Natural killer cell (primary cell): ENCODE measurements around the gene C22orf15. TPM values are rescaled to one million over a fixed set of nuclear protein-coding genes. Genes with fewer than 3 reads are reported as not detected.

Source experiments
- ATAC-seq, 3 donors: fragments of 150-1000 bp in 2 of 3; fragments of 200-7000 bp in 1 of 3; cut with Tn5 transposase; 1 replicate in 1 of 3; 2 replicates in 2 of 3; pipeline ENCODE4 v1.10.0; 2021; ENCODE audit warnings: mild to moderate bottlenecking in 2 of 3, moderate library complexity in 2 of 3
- DNase-seq, 2 donors: peaks; one replicate each; pipeline versions ENCODE4 v3.0.0 to v3.0.0-alpha.2; 2013 to 2021; ENCODE audit warnings: mixed read lengths in 1 of 2
- H3K27ac ChIP-seq: one replicate; pipeline ENCODE4 v1.5.1; 2013; ENCODE audit warnings: mild to moderate bottlenecking, low read length
- H3K27me3 ChIP-seq: one replicate; pipeline ENCODE4 v1.6.1; 2013; ENCODE audit warnings: low read length; ENCODE audit not compliant: control insufficient read depth, insufficient read depth
- H3K36me3 ChIP-seq: one replicate; pipeline ENCODE4 v1.6.1; 2013; ENCODE audit warnings: low read length; ENCODE audit not compliant: control insufficient read depth, insufficient read depth
- H3K4me1 ChIP-seq: one replicate; pipeline ENCODE4 v1.6.1; 2013; ENCODE audit warnings: low read length; ENCODE audit not compliant: control insufficient read depth, insufficient read depth
- H3K4me3 ChIP-seq: one replicate; pipeline ENCODE4 v1.5.1; 2013; ENCODE audit warnings: low read length
- H3K9me3 ChIP-seq: one replicate; pipeline ENCODE4 v1.6.1; 2013; ENCODE audit warnings: low read length; ENCODE audit not compliant: control insufficient read depth, insufficient read depth
- H3K27ac Mint-ChIP-seq, 2 donors: one replicate each; pipeline ENCODE4 v1.8.0; 2022; ENCODE audit warnings: mild to moderate bottlenecking in 2 of 2, mixed read lengths in 2 of 2, moderate library complexity in 1 of 2
- H3K27me3 Mint-ChIP-seq, 2 donors: one replicate each; pipeline ENCODE4 v1.8.0; 2022; ENCODE audit warnings: low read depth in 2 of 2, mixed read lengths in 2 of 2
- H3K36me3 Mint-ChIP-seq: one replicate; pipeline ENCODE4 v1.8.0; 2022; ENCODE audit warnings: mixed read lengths
- H3K4me1 Mint-ChIP-seq, 2 donors: one replicate each; pipeline ENCODE4 v1.8.0; 2022; ENCODE audit warnings: mixed read lengths in 2 of 2
- H3K4me3 Mint-ChIP-seq: one replicate; pipeline ENCODE4 v1.8.0; 2022; ENCODE audit warnings: mild to moderate bottlenecking, moderate library complexity, mixed read lengths
- H3K9me3 Mint-ChIP-seq, 2 donors: one replicate each; pipeline ENCODE4 v1.8.0; 2022; ENCODE audit warnings: mixed read lengths in 2 of 2
- CTCF ChIP-seq: fragments of 200-600 bp; IDR thresholded peaks from one replicate; pipeline ENCODE4 v1.8.0; 2022; ENCODE audit warnings: antibody characterized with exemption
- WGBS: methylation state at CpG from one replicate; pipeline ENCODE4 v1.1.7; 2013; ENCODE audit warnings: missing lambda C conversion rate; ENCODE audit not compliant: insufficient coverage; 5-methylcytosine and 5-hydroxymethylcytosine counted together
- intact Hi-C: fragments of 100-400 bp; cut with micrococcal nuclease; formaldehyde crosslinking; loops from one replicate; pipeline ENCODE4 v1.14.2; 2022
- total RNA-seq, 4 donors: library from RNA; stranded (reverse); fragments of 120-200 nt in 1 of 4; gene quantifications; one replicate each; pipeline versions ENCODE4 v1.2.3 to v1.2.4, GENCODE V29; 2013 to 2022

The C22orf15 gene
- total RNA-seq, 3 donors from 2014 or later (not counting 1 experiment from before 2014, with no cell fraction given) = not detected

DNA sequence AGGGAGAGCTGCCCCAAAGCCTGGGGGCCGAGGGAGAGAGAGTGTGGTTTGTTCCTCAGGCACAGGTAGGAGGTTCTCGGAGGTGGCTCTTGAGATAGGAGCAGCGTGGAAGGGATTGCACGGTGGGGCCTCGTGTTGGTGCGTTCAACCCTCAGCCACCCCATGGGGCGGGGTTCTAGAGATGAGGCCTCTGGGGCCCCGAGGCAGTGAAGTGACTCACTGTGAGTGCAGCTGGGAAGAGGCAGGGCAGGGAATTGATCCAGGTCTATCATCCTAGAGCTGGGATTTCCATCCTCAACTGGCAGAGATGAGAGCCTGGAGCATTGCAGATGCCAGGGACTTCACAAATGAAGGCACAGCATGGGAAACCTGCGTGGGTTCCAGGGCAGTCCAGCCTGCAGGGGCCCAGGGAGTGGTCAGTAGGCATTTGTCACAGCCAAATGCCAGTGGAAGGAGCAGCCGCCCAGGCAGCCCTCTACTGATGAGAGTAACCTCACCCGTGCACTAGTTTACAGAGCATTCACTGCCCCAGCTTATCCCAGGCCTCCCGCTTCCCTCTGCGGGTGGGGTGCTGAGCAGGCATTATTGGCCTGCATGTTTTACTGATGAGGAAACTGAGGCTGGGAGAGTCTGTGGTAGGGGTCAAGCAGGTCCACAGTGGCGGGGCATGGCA is 18.9 kb downstream of the C22orf15 start:
- H3K27ac ChIP-seq = no peak overlapping the region
- H3K27me3 ChIP-seq = no peaks in the 10 kb centered on the region
- DNase-seq (no peak), ATAC-seq (no peak)
- Mint-ChIP-seq H3K27ac (no peak overlapping the region), H3K4me3 (no peak overlapping the region), H3K4me1 (peaks cover 6 to 10% of the 10 kb centered on the region in 2 donors), H3K36me3 (no peaks in the 10 kb centered on the region), H3K9me3 (no peaks in the 10 kb centered on the region), H3K27me3 (no peaks in the 10 kb centered on the region)
- H3K4me3 ChIP-seq = no peak overlapping the region
- TF ChIP-seq CTCF = no peak
- H3K9me3 ChIP-seq = no peaks in the 10 kb centered on the region
- peaks cover 24% of the 10 kb centered on the region for H3K4me1 ChIP-seq
- WGBS = 91% methylated on average over 14 of the region's 14 CpGs
- H3K36me3 ChIP-seq = no peaks in the 10 kb centered on the region
- intact Hi-C loops = no loop called here

DNA sequence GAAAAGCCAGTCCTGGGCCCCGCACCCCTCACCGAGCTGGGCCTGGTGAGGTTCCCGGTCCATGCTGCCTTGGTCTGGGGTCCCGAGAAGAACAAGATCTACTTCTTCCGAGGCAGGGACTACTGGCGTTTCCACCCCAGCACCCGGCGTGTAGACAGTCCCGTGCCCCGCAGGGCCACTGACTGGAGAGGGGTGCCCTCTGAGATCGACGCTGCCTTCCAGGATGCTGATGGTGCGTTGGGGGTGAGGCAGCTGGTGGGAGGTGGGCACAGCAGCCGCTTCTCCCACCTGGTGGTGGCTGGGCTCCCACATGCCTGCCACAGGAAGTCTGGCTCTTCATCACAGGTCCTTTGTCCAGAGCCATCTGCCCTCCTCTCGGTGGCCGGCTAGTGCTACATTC is 19.5 kb downstream of the C22orf15 start:
- H3K27ac Mint-ChIP-seq = no peak overlapping the region
- H3K36me3 Mint-ChIP-seq = no peaks in the 10 kb centered on the region
- Histone ChIP-seq H3K36me3 (no peaks in the 10 kb centered on the region), H3K4me1 (peaks cover 25% of the 10 kb centered on the region), H3K27me3 (no peaks in the 10 kb centered on the region), H3K9me3 (no peaks in the 10 kb centered on the region), H3K4me3 (no peak overlapping the region), H3K27ac (no peak overlapping the region)
- no peaks in the 10 kb centered on the region for H3K27me3 Mint-ChIP-seq
- no peak for ATAC-seq
- TF ChIP-seq CTCF = no peak
- peaks cover 6 to 12% of the 10 kb centered on the region in 2 donors for H3K4me1 Mint-ChIP-seq
- WGBS = 86% methylated on average over 16 of the region's 16 CpGs
- intact Hi-C loops = no loop called here
- no peaks in the 10 kb centered on the region for H3K9me3 Mint-ChIP-seq
- no peak overlapping the region for H3K4me3 Mint-ChIP-seq
- no peak for DNase-seq

- no peak for TF ChIP-seq CTCF
- WGBS = 100% methylated on average over 1 of the region's 1 CpG
- H3K36me3 ChIP-seq = no peaks in the 10 kb centered on the region
- peaks cover 29% of the 10 kb centered on the region for H3K4me1 ChIP-seq
- H3K27ac ChIP-seq = no peak overlapping the region
- intact Hi-C loops = no loop called here
- H3K9me3 Mint-ChIP-seq = no peaks in the 10 kb centered on the region
- no peaks in the 10 kb centered on the region for H3K27me3 Mint-ChIP-seq
- H3K36me3 Mint-ChIP-seq = no peaks in the 10 kb centered on the region
- ATAC-seq (no peak), DNase-seq (no peak)
- H3K27me3 ChIP-seq = no peaks in the 10 kb centered on the region
- H3K4me3 Mint-ChIP-seq = no peak overlapping the region
- no peaks in the 10 kb centered on the region for H3K9me3 ChIP-seq
- no peak overlapping the region for H3K27ac Mint-ChIP-seq
- no peak overlapping the region for H3K4me3 ChIP-seq
- peaks cover 10 to 16% of the 10 kb centered on the region in 2 donors for H3K4me1 Mint-ChIP-seq
Measured at GRCh38 chr22:23782703-23783102, 19.9 kb downstream of the C22orf15 start.
